Trophoblast cell (in vitro differentiated cells and primary cell): Measurements from ENCODE around the gene ZBED4.

Experiments used
- DNase-seq, 2 donors: peaks; one replicate each; pipeline ENCODE4 v3.0.0-alpha.2; 2016
- H2AFZ ChIP-seq: 2 replicates; pipeline ENCODE4 v1.6.1; 2013; ENCODE audit warnings: low read length, moderate library complexity, mild to moderate bottlenecking; ENCODE audit not compliant: insufficient read depth, poor library complexity
- H2AK5ac ChIP-seq: 2 replicates; pipeline ENCODE4 v1.6.1; 2013; ENCODE audit warnings: mild to moderate bottlenecking, low read length
- H2BK120ac ChIP-seq: 2 replicates; pipeline ENCODE4 v1.6.1; 2013; ENCODE audit warnings: low read length, mild to moderate bottlenecking, moderate library complexity; ENCODE audit not compliant: insufficient read depth, poor library complexity
- H2BK12ac ChIP-seq: 2 replicates; pipeline ENCODE4 v1.6.1; 2013; ENCODE audit warnings: mild to moderate bottlenecking, low read length, moderate library complexity
- H2BK5ac ChIP-seq: 2 replicates; pipeline ENCODE4 v1.6.1; 2013; ENCODE audit warnings: low read length, low read depth, moderate library complexity, mild to moderate bottlenecking; ENCODE audit not compliant: poor library complexity
- H3K14ac ChIP-seq: 2 replicates; pipeline ENCODE4 v1.6.1; 2013; ENCODE audit warnings: mild to moderate bottlenecking, low read length
- H3K18ac ChIP-seq: 2 replicates; pipeline ENCODE4 v1.6.1; 2013; ENCODE audit warnings: mild to moderate bottlenecking, low read length
- H3K23ac ChIP-seq: 2 replicates; pipeline ENCODE4 v1.6.1; 2013; ENCODE audit warnings: low read length
- H3K27ac ChIP-seq: 2 replicates; pipeline ENCODE4 v1.5.1; 2013; ENCODE audit warnings: low read depth, mild to moderate bottlenecking, inconsistent platforms, low read length, moderate library complexity
- H3K27me3 ChIP-seq: 2 replicates; pipeline ENCODE4 v1.6.1; 2013; ENCODE audit warnings: inconsistent platforms, mild to moderate bottlenecking, low read length, moderate library complexity; ENCODE audit not compliant: insufficient read depth
- H3K36me3 ChIP-seq, 2 experiments: 1 replicate in 1 of 2; 2 replicates in 1 of 2; pipeline ENCODE4 v1.6.1; 2013; ENCODE audit warnings: low read length in 2 of 2, mild to moderate bottlenecking in 2 of 2, moderate library complexity in 1 of 2; ENCODE audit not compliant: insufficient read depth in 2 of 2, control insufficient read depth in 1 of 2
- H3K4ac ChIP-seq: 2 replicates; pipeline ENCODE4 v1.6.1; 2013; ENCODE audit warnings: low read depth, mild to moderate bottlenecking, low read length, moderate library complexity
- H3K4me1 ChIP-seq, 2 experiments: 1 replicate in 1 of 2; 2 replicates in 1 of 2; pipeline ENCODE4 v1.6.1; 2013; ENCODE audit warnings: low read length in 2 of 2, mild to moderate bottlenecking in 2 of 2, moderate library complexity in 1 of 2; ENCODE audit not compliant: insufficient read depth in 2 of 2, control insufficient read depth in 1 of 2
- H3K4me2 ChIP-seq: 2 replicates; pipeline ENCODE4 v1.6.1; 2013; ENCODE audit warnings: inconsistent platforms, mild to moderate bottlenecking, low read length, moderate library complexity
- H3K4me3 ChIP-seq: 2 replicates; pipeline ENCODE4 v1.5.1; 2013; ENCODE audit warnings: mild to moderate bottlenecking, low read depth, low read length, inconsistent platforms
- H3K79me1 ChIP-seq: one replicate; pipeline ENCODE4 v1.6.1; 2013; ENCODE audit warnings: low read length
- H3K79me2 ChIP-seq: 2 replicates; pipeline ENCODE4 v1.6.1; 2013; ENCODE audit warnings: low read length, mild to moderate bottlenecking; ENCODE audit not compliant: control insufficient read depth, insufficient read depth, poor library complexity
- H3K9ac ChIP-seq: 2 replicates; pipeline ENCODE4 v1.6.1; 2013; ENCODE audit warnings: mild to moderate bottlenecking, low read length
- H3K9me3 ChIP-seq: 2 replicates; pipeline ENCODE4 v1.6.1; 2013; ENCODE audit warnings: low read depth, mild to moderate bottlenecking, control low read depth, inconsistent platforms, low read length; ENCODE audit not compliant: insufficient read depth
- H4K12ac ChIP-seq: 2 replicates; pipeline ENCODE4 v1.6.1; 2013; ENCODE audit warnings: low read depth, mild to moderate bottlenecking, low read length, moderate library complexity
- H4K8ac ChIP-seq: 2 replicates; pipeline ENCODE4 v1.6.1; 2013; ENCODE audit warnings: low read depth, mild to moderate bottlenecking, low read length, moderate library complexity
- H4K91ac ChIP-seq: one replicate; pipeline ENCODE4 v1.6.1; 2013; ENCODE audit warnings: low read depth, mild to moderate bottlenecking, low read length, moderate library complexity
- WGBS: extraction: QIAGEN DNeasy Blood & Tissue Kit; methylation state at CpG from one replicate; pipeline ENCODE4 v1.1.7; 2013; ENCODE audit warnings: missing lambda C conversion rate; ENCODE audit not compliant: insufficient read length, insufficient coverage; ENCODE audit errors: extremely low coverage; 5-methylcytosine and 5-hydroxymethylcytosine counted together

Gene ZBED4

GRCh38 chr22:49885881-49886280 is 32.2 kb downstream of the ZBED4 start:
- Histone ChIP-seq H2AK5ac (no peak overlapping the region), H3K14ac (no peak overlapping the region), H3K4me2 (no peak overlapping the region), H3K9me3 (peaks cover 13% of the 10 kb centered on the region), H3K4me3 (no peak overlapping the region), H3K4me1 (no peaks in the 10 kb centered on the region), H2BK120ac (no peak overlapping the region), H2BK5ac (no peak overlapping the region), H3K27me3 (no peaks in the 10 kb centered on the region), H3K23ac (no peak overlapping the region), H2BK12ac (no peak overlapping the region), H4K91ac (no peak overlapping the region), H3K79me2 (peaks cover 2% of the 10 kb centered on the region), H4K8ac (no peak overlapping the region), H3K79me1 (no peaks in the 10 kb centered on the region), H2AFZ (no peak overlapping the region), H3K4ac (no peak overlapping the region), H3K36me3 (peaks cover 48 to 59% of the 10 kb centered on the region in 2 experiments), H3K27ac (no peak overlapping the region), H4K12ac (no peak overlapping the region), H3K18ac (peak overlapping the region; percentile 21), H3K9ac (no peak overlapping the region)
- no CpG with 5 or more reads among the region's 35 CpGs for WGBS
- DNase-seq, result no peak

GRCh38 chr22:49886346-49887063 is 32.9 kb downstream of the ZBED4 start:
- no peaks in the 10 kb centered on the region for H3K27me3 ChIP-seq
- no peak for DNase-seq
- no peak overlapping the region for H4K12ac ChIP-seq
- H3K18ac ChIP-seq, result peak overlapping the region; percentile 12
- H2BK120ac ChIP-seq, result no peak overlapping the region
- H3K36me3 ChIP-seq, result peaks cover 46 to 59% of the 10 kb centered on the region in 2 experiments
- no peak overlapping the region for H3K4me3 ChIP-seq
- no peak overlapping the region for H3K4me2 ChIP-seq
- WGBS, result no CpG with 5 or more reads among the region's 41 CpGs
- no peak overlapping the region for H3K23ac ChIP-seq
- H3K79me1 ChIP-seq, result no peaks in the 10 kb centered on the region
- H4K8ac ChIP-seq, result no peak overlapping the region
- no peak overlapping the region for H4K91ac ChIP-seq
- H3K4me1 ChIP-seq, result no peaks in the 10 kb centered on the region
- H3K4ac ChIP-seq, result no peak overlapping the region
- H3K9me3 ChIP-seq, result peaks cover 13% of the 10 kb centered on the region
- no peak overlapping the region for H3K9ac ChIP-seq
- no peak overlapping the region for H2AK5ac ChIP-seq
- H2BK5ac ChIP-seq, result no peak overlapping the region
- H3K14ac ChIP-seq, result no peak overlapping the region
- no peak overlapping the region for H2AFZ ChIP-seq
- H3K79me2 ChIP-seq, result peaks cover 2% of the 10 kb centered on the region
- no peak overlapping the region for H2BK12ac ChIP-seq
- no peak overlapping the region for H3K27ac ChIP-seq

- Histone ChIP-seq H3K9me3 (peaks cover 13% of the 10 kb centered on the region), H3K14ac (no peak overlapping the region), H3K23ac (no peak overlapping the region), H2BK12ac (no peak overlapping the region), H3K36me3 (peaks cover 47 to 59% of the 10 kb centered on the region in 2 experiments), H2BK5ac (no peak overlapping the region), H4K8ac (no peak overlapping the region), H3K4me3 (no peak overlapping the region), H2AK5ac (no peak overlapping the region), H4K12ac (no peak overlapping the region), H3K18ac (no peak overlapping the region), H2BK120ac (no peak overlapping the region), H4K91ac (no peak overlapping the region), H3K4me2 (no peak overlapping the region), H3K9ac (no peak overlapping the region), H2AFZ (no peak overlapping the region), H3K79me2 (peaks cover under 1% of the 10 kb centered on the region), H3K79me1 (no peaks in the 10 kb centered on the region), H3K4ac (no peak overlapping the region), H3K27me3 (no peaks in the 10 kb centered on the region), H3K4me1 (no peaks in the 10 kb centered on the region), H3K27ac (no peak overlapping the region)
- WGBS, result no CpG with 5 or more reads among the region's 14 CpGs
- DNase-seq, result no peak
Measured at GRCh38 chr22:49887064-49887451, 33.4 kb downstream of the ZBED4 start.

- no peak overlapping the region for H3K9ac ChIP-seq
- H3K79me2 ChIP-seq, result no peaks in the 10 kb centered on the region
- H3K79me1 ChIP-seq, result no peaks in the 10 kb centered on the region
- no peak overlapping the region for H2AFZ ChIP-seq
- H3K36me3 ChIP-seq, result peaks cover 51 to 62% of the 10 kb centered on the region in 2 experiments
- DNase-seq, result no peak
- H3K9me3 ChIP-seq, result peaks cover 13% of the 10 kb centered on the region
- no peak overlapping the region for H3K4me2 ChIP-seq
- WGBS, result no CpG with 5 or more reads among the region's 9 CpGs
- no peak overlapping the region for H3K4ac ChIP-seq
- no peak overlapping the region for H4K12ac ChIP-seq
- H3K18ac ChIP-seq, result no peak overlapping the region
- H3K14ac ChIP-seq, result no peak overlapping the region
- no peak overlapping the region for H3K4me3 ChIP-seq
- H2AK5ac ChIP-seq, result no peak overlapping the region
- no peak overlapping the region for H3K27ac ChIP-seq
- H2BK5ac ChIP-seq, result no peak overlapping the region
- H3K27me3 ChIP-seq, result no peaks in the 10 kb centered on the region
- H2BK120ac ChIP-seq, result no peak overlapping the region
- H4K8ac ChIP-seq, result no peak overlapping the region
- H3K23ac ChIP-seq, result no peak overlapping the region
- H3K4me1 ChIP-seq, result no peaks in the 10 kb centered on the region
- no peak overlapping the region for H2BK12ac ChIP-seq
- no peak overlapping the region for H4K91ac ChIP-seq
Measured at GRCh38 chr22:49887702-49888101, 34.1 kb downstream of the ZBED4 start.
